GM04503 (cell line): ENCODE data around the gene NALCN.
"Not testable (repeated sequence)": the region's sequence is repeated elsewhere in the genome, so short reads cannot be mapped to it uniquely, and the experiment has no call there.

Experiments
- DNase-seq: peaks from one replicate; pipeline ENCODE4 v3.0.0-alpha.2; 2012; ENCODE audit warnings: low read depth

NALCN gene

GRCh38 chr13:101341464-101341863, 74.8 kb downstream of the NALCN start:
- no peak for DNase-seq

GRCh38 chr13:101339202-101339601, 77.1 kb downstream of the NALCN start:
- no peak for DNase-seq

- no peak for DNase-seq
Measured at GRCh38 chr13:101332583-101332982, 83.7 kb downstream of the NALCN start.

GRCh38 chr13:101331731-101332130, 84.6 kb downstream of the NALCN start:
- no peak for DNase-seq

- DNase-seq, result no peak
Measured at GRCh38 chr13:101327871-101328270, 88.4 kb downstream of the NALCN start.

- no peak for DNase-seq
Measured at GRCh38 chr13:101326710-101327109, 89.6 kb downstream of the NALCN start.

GRCh38 chr13:101325423-101325822, 90.9 kb downstream of the NALCN start:
- no peak for DNase-seq

GRCh38 chr13:101323601-101324000, 92.7 kb downstream of the NALCN start:
- no peak for DNase-seq

GRCh38 chr13:101317986-101318523, 98.3 kb downstream of the NALCN start:
- no peak for DNase-seq

GRCh38 chr13:101313479-101313878, 102.8 kb downstream of the NALCN start:
- not testable (repeated sequence) for DNase-seq

- peak; percentile 91 for DNase-seq
Measured at GRCh38 chr13:101309014-101309619, 107.2 kb downstream of the NALCN start.

GRCh38 chr13:101308247-101309013, 107.9 kb downstream of the NALCN start:
- DNase-seq, result no peak

GRCh38 chr13:101307181-101307701, 109.1 kb downstream of the NALCN start:
- DNase-seq, result peak; percentile 86

GRCh38 chr13:101306773-101307172, 109.5 kb downstream of the NALCN start:
- no peak for DNase-seq

- DNase-seq, result no peak
Measured at GRCh38 chr13:101305981-101306411, 110.3 kb downstream of the NALCN start.

- no peak for DNase-seq
Measured at GRCh38 chr13:101303521-101303920, 112.8 kb downstream of the NALCN start.

- no peak for DNase-seq
Measured at GRCh38 chr13:101301053-101301452, 115.3 kb downstream of the NALCN start.

- DNase-seq, result no peak
Measured at GRCh38 chr13:101300531-101300930, 115.8 kb downstream of the NALCN start.

- DNase-seq, result no peak
Measured at GRCh38 chr13:101298517-101298916, 117.8 kb downstream of the NALCN start.

- no peak for DNase-seq
Measured at GRCh38 chr13:101297794-101298193, 118.5 kb downstream of the NALCN start.

- DNase-seq, result no peak
Measured at GRCh38 chr13:101292711-101293110, 123.6 kb downstream of the NALCN start.

GRCh38 chr13:101291646-101292515, 124.4 kb downstream of the NALCN start:
- DNase-seq, result no peak
